Measurements from ENCODE around the gene IGFBP5.

Gene IGFBP5

DNA sequence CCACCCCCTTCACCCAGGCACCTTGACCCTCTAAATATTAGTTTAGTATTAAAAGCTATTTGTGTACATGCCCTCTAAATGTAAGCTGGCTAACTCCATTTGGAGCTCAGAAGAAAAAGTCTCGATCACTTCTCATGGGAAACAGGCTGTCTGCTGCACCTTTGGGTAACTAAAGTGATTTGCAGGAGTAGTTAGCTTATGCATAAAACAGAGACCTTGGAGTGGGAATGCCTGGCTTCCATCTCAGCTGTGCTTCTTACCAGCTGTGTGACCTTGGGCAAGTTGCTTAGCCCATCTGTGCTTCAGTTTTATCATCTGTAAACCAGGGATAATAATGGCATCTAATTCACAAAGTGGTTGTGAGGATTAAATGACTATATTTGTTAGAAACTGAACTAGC, 32.2 kb downstream of the IGFBP5 start:
- DNase-seq: no peak

DNA sequence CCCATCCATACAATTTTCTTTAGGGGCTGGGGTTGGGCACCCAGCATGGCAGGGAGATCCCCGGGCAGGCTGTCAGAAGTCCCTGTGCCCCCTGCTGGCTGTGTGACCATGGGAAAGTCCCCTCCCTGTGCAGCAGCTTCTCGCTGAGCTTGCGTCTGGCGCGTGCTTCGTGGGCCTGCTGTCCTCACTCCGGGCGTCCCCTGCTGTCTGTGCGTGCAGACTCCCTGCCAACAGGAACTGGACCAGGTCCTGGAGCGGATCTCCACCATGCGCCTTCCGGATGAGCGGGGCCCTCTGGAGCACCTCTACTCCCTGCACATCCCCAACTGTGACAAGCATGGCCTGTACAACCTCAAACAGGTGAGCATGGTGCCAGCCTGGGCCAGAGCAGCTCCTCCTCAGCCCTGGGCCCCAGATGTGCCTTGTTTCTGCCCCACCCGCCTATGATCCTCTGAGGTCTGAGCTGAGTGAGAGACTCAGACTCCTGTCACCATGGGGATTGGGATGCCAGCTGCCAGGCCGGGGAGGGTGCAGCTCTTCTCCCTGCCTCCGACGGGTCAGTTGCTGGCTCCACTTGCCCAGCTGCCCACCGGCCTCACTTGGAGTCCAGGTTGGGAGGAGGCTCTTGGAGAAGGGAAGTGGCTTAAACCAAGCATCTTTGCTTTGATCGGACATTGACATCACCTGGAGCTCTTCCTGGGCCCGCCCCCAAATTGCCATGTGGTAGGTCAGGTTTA, 33.5 kb downstream of the IGFBP5 start:
- DNase-seq: no peak

DNA sequence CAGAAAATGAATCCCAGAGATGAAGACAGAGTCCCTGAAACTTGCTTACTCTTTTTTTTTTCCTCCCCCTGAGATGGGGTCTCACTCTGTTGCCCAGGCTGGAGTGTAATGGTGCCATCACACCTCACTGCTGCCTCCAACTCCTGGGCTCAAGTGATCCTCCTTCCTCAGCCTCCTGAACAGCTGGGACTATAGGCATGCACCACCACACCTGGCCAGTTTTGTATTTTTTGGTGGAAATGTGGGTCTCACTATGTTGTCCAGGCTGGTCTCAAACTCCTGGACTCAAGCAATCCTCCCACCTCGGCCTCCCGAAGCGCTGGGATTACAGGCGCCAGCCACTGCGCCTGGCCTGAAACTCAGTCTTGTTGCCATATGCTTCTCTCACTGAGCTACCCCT, 34.3 kb downstream of the IGFBP5 start:
- no peak for DNase-seq

DNA sequence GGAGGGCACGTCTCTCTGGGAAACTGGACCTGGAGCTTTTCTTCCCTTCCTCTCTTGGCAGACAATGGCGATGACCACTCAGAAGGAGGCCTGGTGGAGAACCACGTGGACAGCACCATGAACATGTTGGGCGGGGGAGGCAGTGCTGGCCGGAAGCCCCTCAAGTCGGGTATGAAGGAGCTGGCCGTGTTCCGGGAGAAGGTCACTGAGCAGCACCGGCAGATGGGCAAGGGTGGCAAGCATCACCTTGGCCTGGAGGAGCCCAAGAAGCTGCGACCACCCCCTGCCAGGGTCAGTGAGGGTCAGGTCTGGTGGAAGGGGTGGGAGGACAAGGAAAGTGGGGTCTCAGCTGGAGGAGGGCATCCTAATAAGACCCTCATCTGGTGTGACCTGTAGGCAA, 34.9 kb downstream of the IGFBP5 start:
- DNase-seq: no peak

DNA sequence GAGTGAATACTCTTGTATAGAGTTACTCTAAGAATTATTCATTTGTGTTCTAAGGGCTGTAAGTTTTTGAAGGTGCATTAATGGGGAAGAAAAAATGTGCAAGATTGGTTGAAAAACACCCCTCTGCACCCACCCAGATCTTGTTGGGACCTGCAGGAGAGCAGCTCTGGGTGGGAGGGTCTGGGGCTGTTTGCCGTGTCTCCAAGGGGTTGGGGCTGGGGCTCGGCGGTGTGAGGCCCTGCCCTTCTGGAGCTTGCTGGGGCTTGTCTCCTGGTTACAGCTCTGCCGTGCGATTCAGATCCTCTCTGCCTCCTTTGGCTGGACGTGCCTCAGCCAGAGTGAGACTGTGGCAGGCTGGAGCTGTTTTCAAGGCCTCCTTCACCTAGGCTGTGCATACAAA, 36.1 kb downstream of the IGFBP5 start:
- no peak for DNase-seq

DNA sequence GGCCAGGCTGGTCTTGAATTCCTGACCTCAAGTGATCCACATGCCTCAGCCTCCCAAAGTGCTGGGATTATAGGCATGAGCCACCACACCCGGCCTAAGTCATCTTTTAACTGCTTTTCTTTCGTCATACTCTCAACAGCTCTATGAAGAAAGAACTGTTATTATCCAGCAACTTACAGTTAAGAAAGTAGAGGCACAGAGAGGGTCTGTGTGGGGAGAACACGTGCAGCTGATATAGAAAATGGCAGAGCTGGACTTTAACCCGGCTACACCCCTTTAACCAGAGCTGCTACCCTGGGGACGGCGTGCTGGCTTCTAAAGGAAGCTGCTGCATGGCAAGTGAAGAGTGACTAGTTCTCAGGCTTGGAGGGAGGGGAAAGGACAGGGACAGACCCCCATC, 36.6 kb downstream of the IGFBP5 start:
- no peak for DNase-seq

DNA sequence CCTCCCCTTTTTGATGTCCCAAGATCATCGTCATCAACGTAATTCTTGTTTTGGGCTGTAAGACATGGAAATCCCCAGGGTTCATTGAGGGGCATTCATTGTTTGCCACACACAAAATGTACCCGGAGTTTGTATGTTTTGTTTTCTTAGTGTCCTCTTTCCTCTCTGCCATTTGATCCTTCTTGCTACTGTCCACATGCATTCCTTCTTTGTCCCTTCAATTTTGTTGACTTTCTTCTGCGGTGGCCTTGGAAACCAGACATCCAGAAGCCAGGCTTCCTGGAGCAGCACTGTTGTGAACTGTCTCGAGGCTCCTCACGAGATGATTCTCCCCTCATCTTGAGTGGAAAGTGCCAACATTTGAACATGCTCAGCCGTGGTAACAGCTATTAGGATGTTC, 37.4 kb downstream of the IGFBP5 start:
- no peak for DNase-seq

DNA sequence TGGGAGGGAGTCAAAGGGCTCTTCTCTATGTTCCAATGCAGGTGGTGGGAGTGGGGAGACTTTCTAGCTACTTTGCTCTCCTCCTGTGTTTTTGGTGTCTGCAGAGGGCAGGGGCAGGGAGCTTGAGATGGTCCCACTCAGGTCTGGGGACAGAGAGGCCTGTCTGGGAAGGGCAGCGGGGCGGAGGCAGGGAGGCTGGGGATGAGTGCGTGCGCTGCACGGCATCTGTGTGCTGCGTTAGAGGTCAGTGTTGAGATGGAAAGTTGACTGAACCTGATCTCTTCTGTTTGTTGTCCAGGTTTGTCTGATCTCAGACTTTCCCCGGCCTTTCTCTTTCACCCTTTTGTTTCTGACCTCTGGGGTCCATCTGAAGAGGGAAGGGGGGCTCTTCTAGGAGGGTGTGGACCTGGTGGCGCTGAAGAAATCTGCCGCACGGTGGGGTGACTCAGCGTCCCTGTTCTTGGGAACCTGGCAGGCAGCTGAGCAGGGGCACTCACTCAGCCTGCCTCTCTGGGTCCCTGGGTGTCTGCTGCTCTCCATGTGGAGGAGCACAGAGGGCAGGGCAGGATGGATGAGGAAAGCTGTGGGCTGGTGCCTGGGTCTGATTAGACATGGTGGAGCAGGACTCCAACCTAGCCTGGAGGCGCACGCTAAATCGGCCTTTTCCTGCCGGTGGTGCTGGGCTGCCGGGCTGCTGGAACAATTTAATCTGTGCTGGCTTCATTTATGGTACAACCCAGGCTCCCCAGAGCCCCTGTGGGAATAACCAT, 38.1 kb downstream of the IGFBP5 start:
- DNase-seq: no peak

DNA sequence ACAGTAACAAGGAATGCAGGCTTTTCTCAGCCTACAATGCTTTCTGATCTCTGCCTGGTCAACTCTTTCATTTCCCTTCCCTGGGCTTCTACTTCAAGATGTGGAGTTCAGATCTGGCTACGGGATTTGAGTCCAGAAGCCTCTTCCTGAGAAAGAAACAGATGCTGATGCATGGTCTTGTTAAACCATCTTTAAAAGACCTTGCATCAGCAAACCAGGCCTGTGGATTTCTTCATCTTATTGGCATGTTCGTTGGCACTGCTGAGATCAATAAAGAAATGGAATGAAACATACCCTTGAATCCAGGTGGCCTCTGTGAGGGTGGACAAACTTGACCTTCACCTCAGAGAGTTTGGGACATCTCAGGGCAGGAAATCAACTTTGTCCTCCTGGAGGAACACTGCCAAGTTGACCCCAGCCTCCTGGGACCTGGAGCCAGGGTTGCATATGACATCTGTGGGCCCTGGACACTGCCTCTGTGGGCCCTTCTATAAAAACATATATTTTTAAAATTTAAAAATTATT, 40.8 kb downstream of the IGFBP5 start:
- DNase-seq: no peak

DNA sequence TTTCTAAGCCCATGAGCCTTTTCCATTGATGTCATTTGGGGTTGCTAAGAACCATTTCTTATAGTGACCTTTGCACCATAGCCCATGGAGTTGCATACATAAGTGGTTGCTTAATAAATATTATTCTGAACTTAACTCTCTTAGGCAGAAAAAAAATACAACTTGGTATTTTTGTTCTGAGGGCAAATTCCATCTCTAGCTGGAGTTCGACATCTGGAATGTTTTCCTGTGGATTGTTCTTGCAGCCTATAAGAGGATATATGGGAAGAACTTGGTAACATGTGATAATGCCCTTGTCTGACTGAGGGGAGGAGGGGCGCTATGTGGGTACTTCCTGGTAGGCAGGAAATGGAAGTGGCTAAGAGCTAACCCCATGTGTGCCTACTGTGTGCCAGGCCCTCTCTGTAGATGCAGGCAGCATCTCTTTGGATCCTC, 41.4 kb downstream of the IGFBP5 start:
- no peak for DNase-seq

DNA sequence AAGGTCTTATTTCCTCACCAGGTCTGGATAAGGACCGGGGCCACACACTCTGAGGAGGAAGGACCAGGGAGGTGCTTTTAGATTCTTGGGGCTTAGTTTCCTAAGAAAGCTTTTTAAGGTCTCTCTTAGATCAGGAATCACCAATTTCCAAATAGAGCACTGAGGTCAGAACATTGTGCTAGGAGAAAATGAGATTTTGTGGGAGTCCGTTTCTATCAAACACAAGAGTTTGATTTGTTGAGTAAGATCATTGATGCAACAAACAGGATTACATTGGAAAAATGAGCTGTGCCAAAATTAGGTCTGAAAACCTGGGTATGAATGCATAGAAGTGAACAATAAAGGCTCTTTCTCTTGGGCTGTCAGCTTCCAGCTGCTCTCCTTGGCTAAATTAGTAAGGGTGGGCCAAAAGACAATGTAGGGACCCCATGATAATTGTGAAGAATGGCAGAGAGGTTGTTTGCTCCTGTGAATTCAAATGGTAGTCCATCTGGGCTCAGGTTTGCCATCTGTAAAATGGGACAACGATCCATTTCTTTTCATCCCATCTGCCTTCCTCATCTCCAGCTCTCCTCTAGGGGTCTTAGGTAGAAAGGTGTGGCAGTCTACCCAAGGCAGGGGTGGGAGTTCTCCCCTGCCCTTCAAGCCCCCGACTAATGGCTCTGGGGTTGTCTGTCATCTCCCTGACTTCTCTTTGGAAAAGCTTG, 42.1 kb downstream of the IGFBP5 start:
- DNase-seq: no peak

DNA sequence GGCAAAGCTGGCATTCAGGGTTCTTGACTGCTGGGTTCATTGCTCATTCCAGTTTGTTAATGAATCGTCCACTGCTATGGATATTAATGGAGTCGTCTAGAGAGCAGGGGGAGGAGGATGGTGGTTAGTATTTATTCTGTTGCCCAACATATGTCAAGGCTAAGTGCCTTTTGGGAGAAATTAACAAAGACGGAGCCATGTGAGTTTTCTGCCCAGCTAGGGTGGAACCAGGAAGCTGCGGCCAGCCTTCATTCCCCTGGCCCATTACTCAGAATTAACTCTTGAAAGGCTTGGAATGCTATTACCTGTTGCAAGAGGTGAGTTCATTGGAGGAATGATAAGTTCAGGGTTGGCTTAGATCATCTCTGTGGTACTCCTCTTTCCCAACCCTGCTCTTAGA, 42.8 kb downstream of the IGFBP5 start:
- DNase-seq: no peak

DNA sequence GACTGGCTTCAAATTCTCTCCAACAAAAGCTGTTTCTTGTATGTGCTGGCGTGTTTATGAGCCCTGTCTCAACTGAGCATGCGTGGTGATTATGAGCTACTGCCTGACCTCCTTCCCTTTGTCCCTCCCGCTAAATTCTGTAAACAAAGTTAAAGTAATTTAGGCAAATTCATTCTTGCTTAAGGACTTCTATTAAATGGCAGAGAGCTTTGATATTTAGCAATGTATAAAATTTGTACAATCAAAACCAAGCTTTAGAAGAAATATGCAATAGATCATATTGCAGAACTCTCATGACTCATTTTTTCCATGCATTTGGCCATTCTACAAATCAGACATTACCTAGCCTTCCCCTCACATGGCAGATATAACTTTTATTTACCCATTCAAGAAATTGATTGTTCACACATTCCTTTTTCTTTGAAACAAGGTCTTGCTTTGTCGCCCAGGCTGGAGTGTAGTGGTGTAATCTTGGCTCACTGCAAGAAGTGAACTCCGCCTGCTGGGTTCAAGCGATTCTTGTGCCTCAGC, 43.9 kb downstream of the IGFBP5 start:
- DNase-seq: no peak

DNA sequence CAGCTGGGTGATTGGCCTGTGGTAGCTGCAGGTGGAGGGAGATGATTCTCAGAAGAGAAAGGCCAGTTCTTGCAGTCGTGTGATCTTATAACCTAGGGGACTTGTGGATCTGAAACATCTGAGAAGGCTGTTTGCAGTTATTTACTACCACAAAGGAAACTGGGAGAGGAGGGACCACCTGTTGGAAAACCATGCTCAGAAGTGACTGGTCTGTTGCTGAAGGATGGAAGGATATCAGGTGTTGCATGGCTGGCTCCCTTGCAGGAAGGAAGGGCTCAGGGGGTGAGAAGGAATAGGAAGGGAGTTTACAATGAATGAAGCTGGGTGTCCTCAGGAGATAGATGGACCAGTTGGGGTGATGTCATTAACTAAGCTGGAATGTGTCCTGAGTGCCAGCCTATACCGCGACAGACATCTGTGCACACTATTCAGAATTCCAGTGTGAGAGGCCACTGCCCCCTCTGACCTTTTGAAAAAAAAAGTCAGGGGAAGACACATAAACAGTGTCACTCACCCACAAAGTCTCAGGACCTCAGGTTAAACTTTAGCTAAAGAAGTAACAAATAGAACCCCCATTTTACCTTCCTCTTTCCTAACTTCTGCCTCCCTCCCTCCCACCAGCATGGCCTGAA, 44.6 kb downstream of the IGFBP5 start:
- DNase-seq: no peak

DNA sequence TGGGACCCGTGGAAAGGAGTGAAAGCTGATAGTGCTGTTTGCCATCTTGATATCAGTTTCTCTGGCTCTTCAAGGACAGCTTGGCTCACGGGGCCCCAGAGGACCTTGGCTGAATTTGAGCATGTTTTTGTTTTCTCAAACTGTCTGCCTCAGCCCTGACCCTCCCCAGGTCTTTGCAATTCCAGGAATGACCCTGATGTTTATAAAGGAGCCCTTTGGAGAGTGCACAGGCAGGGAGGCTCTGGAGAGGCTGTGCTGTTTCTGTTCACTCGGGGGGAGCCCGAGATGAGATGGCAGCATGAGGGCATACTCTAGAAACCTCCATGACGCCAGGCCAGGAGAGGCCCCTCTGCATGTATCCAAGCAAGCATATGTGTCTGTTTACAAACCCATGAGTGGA, 45.8 kb downstream of the IGFBP5 start:
- no peak for DNase-seq

DNA sequence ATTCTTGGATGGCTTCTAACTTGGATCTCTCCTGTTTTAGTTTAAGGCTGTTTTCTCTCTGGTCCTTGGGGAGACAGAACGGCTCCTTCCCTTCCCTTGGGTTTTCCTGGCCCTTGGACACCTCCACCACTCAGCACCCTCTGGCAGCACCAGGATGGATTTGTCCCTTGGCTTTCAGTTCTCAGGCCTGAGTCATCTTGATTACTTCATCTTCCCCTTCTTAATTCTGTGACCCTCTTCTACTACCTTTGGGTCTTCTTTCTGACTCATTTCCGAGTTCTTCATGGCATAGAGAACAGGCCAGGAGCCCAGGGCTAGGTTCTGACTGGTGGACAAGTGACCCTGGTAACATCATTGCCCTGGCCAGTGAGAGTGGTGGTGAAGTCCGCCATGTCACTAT, 47.2 kb downstream of the IGFBP5 start:
- DNase-seq: no peak

DNA sequence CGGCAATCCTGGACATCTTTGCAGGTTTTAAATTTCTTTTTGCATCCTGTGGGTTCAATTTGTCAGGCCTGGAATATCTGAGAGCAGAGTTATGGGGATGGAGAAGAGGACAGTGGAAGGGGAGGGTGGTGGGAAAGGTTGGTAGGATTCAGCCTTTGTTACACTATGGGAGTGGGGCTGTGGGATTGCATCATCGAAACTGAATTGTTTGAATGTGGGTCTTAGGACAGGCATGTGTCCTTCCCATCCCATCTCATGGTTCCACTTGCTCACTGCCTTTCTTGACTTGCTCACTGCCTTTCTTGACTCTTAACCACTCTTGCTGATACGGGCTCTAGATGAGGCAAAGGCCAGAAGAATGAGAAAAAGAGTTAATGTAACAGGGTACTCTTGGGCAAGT, 49.2 kb downstream of the IGFBP5 start:
- DNase-seq: no peak

DNA sequence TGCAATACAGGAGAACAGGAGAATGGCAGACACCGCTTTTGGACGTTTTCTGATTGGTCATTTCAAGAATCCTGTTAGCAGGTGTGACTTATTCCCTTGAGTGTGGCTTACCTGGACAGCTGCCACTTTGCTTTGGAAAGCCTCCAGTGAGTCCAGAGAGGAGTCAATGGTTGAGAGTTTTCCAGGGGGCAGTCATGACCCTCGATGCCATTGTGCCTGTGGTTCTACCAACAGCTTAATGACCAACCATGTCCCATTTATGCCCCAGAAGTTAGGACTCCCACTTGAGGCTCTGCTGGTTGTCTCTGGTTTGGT, 49.8 kb downstream of the IGFBP5 start:
- no peak for DNase-seq

DNA sequence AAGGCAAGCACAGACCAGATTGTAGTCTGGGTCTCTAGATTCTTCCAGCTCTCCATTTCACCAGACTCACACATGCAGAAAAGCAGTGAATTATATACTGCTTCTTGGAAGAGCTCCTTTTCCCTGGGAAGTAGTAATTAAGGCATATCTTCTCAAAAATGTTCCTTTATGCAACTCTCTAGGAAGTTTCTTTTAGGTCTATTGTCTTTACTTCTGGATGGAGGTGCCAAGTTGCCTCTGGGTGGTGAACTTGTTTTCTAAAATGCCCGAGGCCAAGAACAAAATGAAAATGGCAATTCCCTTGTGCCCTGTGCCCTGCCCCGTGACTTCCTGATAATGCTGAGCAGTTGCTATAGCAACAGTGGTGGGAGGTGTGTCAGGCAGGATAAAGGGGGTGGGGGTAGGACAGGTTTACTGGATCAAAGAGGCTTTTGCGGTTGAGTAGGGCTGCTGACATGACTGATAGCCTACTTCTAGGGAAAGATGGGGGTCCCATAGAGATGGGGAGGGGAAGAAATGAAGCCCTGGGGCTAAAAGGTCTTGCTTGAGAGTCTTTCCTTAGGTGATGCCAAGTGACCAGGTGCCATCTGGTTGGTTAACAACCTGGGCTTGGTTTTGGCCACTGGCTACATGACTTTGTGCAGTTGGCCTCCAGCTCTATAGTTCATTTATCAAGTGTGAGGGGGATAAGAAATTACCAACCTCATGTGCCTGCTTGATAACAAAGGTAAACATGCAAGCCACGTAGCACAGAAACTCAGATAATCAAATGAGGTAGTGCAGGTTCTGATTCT, 50.3 kb downstream of the IGFBP5 start:
- DNase-seq: no peak

DNA sequence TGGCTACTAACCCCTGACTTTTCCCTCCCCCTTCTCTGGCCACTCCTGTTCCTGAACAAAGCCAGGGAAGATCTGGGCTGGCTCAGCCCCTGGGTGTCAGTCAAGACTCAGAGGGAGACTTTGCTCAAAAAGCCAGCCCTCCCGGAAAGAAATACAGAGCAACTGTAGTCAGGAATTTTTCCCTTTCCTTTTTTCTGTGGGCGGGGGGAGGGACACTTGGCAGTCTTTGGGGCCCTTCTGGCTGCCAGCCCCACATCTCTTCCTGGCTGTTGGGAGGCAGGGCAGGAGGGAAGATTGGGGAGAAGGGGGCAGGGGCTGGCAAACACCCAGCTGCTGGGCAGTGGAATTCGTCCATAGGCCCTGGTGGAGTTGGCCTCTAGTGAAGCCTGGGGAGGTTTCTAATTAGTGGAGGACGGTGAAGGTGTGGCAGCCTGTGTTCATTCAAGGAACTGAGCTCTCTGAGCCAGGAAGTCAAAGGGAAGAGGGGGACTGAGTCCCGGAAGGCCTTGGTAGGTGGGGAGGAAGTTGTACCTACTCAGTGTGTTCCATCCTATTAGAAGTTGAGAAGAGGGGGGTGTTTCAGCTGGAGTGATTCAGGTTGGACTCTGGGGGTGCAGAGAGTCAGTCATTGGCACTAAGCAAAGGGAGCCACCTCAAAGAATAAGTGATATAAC, 51.2 kb downstream of the IGFBP5 start:
- no peak for DNase-seq

DNA sequence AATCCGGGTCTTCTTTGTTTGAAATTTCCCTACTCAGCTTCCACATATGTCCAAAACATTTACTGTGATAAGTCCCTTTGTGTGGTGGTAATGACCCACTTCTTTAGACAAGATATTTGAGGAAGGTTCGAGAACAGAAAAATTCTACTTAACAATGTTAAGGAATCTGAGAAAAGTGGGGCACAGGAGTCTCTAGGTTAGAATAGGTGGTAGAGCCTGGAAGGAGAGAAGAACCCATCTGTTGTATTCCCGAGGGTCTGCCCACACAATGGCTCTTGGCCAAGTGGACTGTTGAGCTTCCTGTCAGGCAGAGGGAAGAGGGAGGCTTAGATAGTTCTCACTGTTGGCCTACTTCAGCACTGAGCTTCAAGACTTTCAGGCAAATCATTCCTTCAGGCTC, 57.9 kb downstream of the IGFBP5 start:
- no peak for DNase-seq
